Pancreas (tissue), 10 donors: ENCODE measurements around the gene TMC7. TPM values are rescaled to one million over a fixed set of nuclear protein-coding genes. Genes with fewer than 3 reads are reported as not detected.
A peak's percentile ranks its signal among the peaks of the same experiment; 100 is the strongest.

ENCODE experiments used
- ATAC-seq, 4 donors: fragments of 200-7000 bp; cut with Tn5 transposase; one replicate each; pipeline versions ENCODE4 v1.8.0 to v1.9.1; 2020; ENCODE audit warnings: mild to moderate bottlenecking in 4 of 4, moderate library complexity in 4 of 4
- DNase-seq, 6 donors: peaks; one replicate each; pipeline ENCODE4 v3.0.0-alpha.2; 2020
- FAIRE-seq: peaks from 2 replicates; lab custom pipeline; 2012; peaks lifted over from hg19 to GRCh38; lab: Jason Lieb, UNC
- H3K27ac ChIP-seq, 4 donors: fragments of 200-600 bp; sonication (generic); 1 replicate in 3 of 4; 2 replicates in 1 of 4; pipeline versions ENCODE4 v1.5.0 to v1.8.0; 2020
- H3K27me3 ChIP-seq, 4 donors: fragments of 200-600 bp; one replicate each; pipeline ENCODE4 v1.8.0; 2021
- H3K36me3 ChIP-seq, 3 donors: fragments of 200-600 bp; sonication (generic) in 1 of 3; one replicate each; pipeline versions ENCODE4 v1.5.0 to v1.8.0; 2020 to 2021
- H3K4me1 ChIP-seq, 3 donors: fragments of 200-600 bp; one replicate each; pipeline ENCODE4 v1.8.0; 2021
- H3K4me3 ChIP-seq, 4 donors: fragments of 200-600 bp; sonication (generic) in 2 of 4; one replicate each; pipeline versions ENCODE4 v1.5.0 to v1.8.0; 2020 to 2021
- H3K9me3 ChIP-seq, 4 donors: fragments of 200-600 bp; one replicate each; pipeline ENCODE4 v1.8.0; 2021
- WGBS, 2 donors: extraction: QIAGEN DNeasy Blood & Tissue Kit; methylation state at CpG; one replicate each; pipeline ENCODE4 v1.1.7; 2013; 5-methylcytosine and 5-hydroxymethylcytosine counted together
- intact Hi-C, 3 donors: fragments of 100-400 bp; cut with DNase I; formaldehyde crosslinking; loops; one replicate each; pipeline versions ENCODE4 v1.11.1 to v1.14.2; 2022
- polyA plus RNA-seq, 2 donors: library from polyadenylated mRNA; stranded (reverse); fragments of 200-250 nt; gene quantifications; one replicate each; pipeline ENCODE4 v1.2.3, GENCODE V29; 2013
- total RNA-seq, 6 donors: library from RNA; stranded (reverse); fragmentation: NEBNext Ultra II Directional in 4 of 6; extraction: Animal tissue kit (Norgen Biotek cat#: 25700) in 4 of 6; gene quantifications; one replicate each; pipeline versions ENCODE4 v1.2.1 to v1.2.4, GENCODE V29; 2021 to 2023
- TF ChIP-seq, protein P1 (sequence below), 4 donors: fragments of 200-600 bp; sonication (generic) in 3 of 4; IDR thresholded peaks; one replicate each; pipeline versions ENCODE4 v1.5.0 to v1.8.0; 2021; ENCODE audit warnings: antibody characterized with exemption in 4 of 4
- donor health status: healthy with polysubstance abuse.
- donor health status: DM: no; HTN: no; CAD: no; lungs with moderate emphysema.
- donor health status: DM: no; HTN: no; CAD: no.
- donor health status: control.
- donor health status: control.
- donor health status: Bipolar disorder and iron deficiency.
- donor health status: DM: yes; HTN: yes; CAD: no.
- donor health status: DM: no; HTN: no; CAD: no.
- donor health status: DM: no; HTN: no; CAD: no.
- donor health status: DM: yes; HTN: yes; CAD: no.

Gene TMC7
- total and polyA plus RNA-seq, 8 donors = 0.20 to 1.1 (median 0.44) TPM

DNA sequence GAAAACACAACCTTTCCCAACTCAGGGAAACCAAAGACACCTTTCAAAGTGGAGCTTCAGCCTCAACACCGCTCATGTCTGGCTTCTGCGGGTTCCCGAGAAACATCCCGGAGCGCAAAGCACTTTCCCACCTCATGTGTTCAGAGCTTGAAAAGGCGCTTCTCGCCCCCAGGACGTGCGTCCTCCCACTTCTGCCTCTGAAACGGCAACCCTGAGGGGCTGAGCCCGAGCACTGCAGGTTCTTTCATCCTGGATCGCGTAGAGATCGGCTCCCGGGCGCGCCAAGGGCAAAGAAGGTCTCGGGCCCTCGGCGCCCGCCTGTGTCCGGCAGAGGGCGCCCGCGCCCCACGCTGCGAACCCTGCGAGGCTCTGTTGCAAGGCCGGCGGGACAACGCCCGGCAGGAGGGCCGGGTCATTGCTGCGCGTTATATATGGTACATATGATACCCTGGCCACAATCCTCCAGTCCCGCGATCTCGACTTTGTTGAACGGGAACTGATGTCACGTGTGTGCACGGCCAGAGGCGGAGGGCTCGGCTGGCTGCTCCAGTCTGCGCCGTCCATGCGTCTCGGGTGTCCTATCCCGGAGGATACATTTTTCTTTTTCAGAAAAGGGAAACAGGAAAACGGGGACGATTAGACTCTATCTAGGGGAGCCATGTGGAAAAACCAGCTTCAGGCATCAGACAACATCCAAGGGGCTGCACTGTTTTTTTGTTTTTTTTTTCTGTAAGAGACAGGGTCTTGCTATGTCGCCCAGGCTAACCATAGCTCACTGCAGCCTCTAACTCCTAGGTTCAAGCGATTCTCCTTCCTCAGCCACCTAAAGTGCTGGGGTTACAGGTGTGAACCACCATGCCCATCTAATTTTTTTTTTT lies 102.8 kb downstream of the TMC7 start:
- no peaks in the 10 kb centered on the region for H3K36me3 ChIP-seq
- DNase-seq = peak; percentile 68 to 98 (median 86)
- FAIRE-seq = no peak
- intact Hi-C loops = loop anchor here in 2 of 3 donors (5.0 kb wide), 3 partner anchors 96 to 286 kb away; no protein-coding TSS in a partner anchor
- H3K27me3 ChIP-seq = no peaks in the 10 kb centered on the region
- H3K4me1 ChIP-seq = peaks cover 0 to 5% (median 0%) of the 10 kb centered on the region in 3 donors
- H3K4me3 ChIP-seq = peak overlapping the region in 2 of 4 donors; percentile 24 to 44
- WGBS, 2 donors = 9 to 10% methylated on average over 52 of the region's 52 CpGs
- H3K9me3 ChIP-seq = no peaks in the 10 kb centered on the region
- ATAC-seq = peak; percentile 98 to 100 (median 99)
- H3K27ac ChIP-seq = no peak overlapping the region
- TF ChIP-seq, protein P1, sequence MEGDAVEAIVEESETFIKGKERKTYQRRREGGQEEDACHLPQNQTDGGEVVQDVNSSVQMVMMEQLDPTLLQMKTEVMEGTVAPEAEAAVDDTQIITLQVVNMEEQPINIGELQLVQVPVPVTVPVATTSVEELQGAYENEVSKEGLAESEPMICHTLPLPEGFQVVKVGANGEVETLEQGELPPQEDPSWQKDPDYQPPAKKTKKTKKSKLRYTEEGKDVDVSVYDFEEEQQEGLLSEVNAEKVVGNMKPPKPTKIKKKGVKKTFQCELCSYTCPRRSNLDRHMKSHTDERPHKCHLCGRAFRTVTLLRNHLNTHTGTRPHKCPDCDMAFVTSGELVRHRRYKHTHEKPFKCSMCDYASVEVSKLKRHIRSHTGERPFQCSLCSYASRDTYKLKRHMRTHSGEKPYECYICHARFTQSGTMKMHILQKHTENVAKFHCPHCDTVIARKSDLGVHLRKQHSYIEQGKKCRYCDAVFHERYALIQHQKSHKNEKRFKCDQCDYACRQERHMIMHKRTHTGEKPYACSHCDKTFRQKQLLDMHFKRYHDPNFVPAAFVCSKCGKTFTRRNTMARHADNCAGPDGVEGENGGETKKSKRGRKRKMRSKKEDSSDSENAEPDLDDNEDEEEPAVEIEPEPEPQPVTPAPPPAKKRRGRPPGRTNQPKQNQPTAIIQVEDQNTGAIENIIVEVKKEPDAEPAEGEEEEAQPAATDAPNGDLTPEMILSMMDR (IDR thresholded peaks at IDR 0.05) = peak; percentile 96 to 100 (median 98)

DNA sequence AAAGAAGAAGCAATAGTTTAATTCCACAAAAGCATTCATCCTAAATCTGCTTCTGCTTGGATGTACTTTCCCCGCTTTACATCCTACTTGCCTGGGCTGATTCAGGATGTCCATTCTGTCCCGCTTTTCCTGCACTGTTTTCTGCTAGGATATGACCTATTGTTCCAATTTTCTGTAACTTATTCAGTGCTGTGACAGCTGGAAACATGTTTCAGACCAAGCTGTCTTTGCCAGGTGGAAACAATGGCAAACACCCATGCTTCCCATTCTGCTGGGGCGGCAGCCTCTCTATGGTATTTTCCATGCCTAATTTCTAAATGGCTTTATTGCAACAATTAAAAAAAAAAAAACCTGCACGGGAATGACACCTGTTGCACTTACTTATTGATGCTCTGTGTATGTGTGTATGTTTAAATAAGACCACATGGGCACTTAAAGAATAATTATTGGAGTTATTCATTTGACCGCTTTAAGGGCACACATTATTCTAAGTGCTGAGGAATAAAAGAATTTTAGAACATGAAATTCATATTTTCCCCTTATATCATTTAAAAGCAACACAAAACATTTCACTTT lies 104.7 kb downstream of the TMC7 start:
- TF ChIP-seq, protein P1 (IDR thresholded peaks at IDR 0.05) = no peak
- Histone ChIP-seq H3K4me1 (peaks cover 0 to 5% (median 0%) of the 10 kb centered on the region in 3 donors), H3K36me3 (no peaks in the 10 kb centered on the region), H3K4me3 (no peak overlapping the region), H3K27me3 (no peaks in the 10 kb centered on the region), H3K27ac (no peak overlapping the region), H3K9me3 (no peaks in the 10 kb centered on the region)
- FAIRE-seq (no peak), DNase-seq (no peak), ATAC-seq (no peak)
- intact Hi-C loops = loop anchor here in 2 of 3 donors (5.0 kb wide), 3 partner anchors 94 to 284 kb away; no protein-coding TSS in a partner anchor
- 83 to 88% methylated on average over 5 of the region's 5 CpGs for WGBS, 2 donors

DNA sequence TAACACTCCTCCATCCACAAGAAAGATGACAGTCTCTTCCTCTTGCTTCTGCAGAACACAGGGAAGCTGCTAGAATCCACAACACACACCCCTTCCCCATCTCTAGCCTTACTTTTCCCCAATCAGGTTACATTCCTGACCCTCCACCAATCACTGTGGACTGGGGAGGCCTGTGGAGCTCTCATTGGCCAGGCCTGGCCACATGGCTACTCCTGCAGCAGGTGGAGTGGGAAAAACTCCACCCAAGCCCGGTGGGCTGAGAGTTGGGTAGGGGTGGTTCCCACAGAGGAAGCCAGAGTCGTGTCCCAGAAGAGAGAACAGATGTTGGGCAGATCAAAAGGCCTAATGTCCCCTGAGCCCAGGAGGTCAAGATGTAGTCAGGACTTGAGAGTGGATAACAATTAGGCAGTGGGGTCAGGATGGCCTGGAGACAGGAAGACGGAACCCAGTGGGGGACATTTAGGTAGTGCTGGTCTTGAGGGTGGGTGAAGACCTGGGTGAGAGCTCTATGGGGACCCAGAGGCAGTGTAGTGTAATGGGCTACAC lies 105.7 kb downstream of the TMC7 start:
- no peaks in the 10 kb centered on the region for H3K27me3 ChIP-seq
- no peak for ATAC-seq
- no peak for FAIRE-seq
- H3K27ac ChIP-seq = no peak overlapping the region
- WGBS, 2 donors = 88% methylated on average over 3 of the region's 3 CpGs
- H3K36me3 ChIP-seq = no peaks in the 10 kb centered on the region
- intact Hi-C loops = loop anchor here in 2 of 3 donors (5.0 kb wide), 3 partner anchors 93 to 283 kb away; no protein-coding TSS in a partner anchor
- TF ChIP-seq, protein P1 (IDR thresholded peaks at IDR 0.05) = no peak
- no peaks in the 10 kb centered on the region for H3K9me3 ChIP-seq
- no peak for DNase-seq
- no peak overlapping the region for H3K4me3 ChIP-seq
- peaks cover 0 to 9% (median 0%) of the 10 kb centered on the region in 3 donors for H3K4me1 ChIP-seq

DNA sequence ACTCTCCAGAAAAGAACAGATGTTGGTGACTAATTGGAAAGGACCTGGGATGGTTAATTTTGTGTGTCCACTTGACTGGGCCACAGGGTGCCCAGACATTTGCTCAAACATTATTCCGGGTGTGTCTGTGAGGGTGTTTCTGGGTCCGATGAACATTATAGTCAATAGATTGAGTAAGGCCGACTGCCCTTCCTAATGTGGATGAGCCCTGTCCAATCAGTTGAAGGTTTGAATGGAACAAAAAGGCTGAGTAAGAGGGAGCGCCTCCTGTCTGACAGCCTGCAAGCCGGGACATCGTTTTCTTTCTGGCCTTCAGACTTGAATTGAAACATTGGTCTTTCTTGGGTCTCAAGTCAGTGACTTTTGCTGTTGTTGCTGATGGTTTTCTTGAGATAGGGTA lies 107.2 kb downstream of the TMC7 start:
- 88 to 97% methylated on average over 6 of the region's 6 CpGs for WGBS, 2 donors
- intact Hi-C loops = loop anchor here in 2 of 3 donors (10.0 kb wide), 2 partner anchors 414 to 424 kb away; no protein-coding TSS in a partner anchor
- Histone ChIP-seq H3K27me3 (no peaks in the 10 kb centered on the region), H3K9me3 (no peaks in the 10 kb centered on the region), H3K36me3 (no peaks in the 10 kb centered on the region), H3K4me3 (no peak overlapping the region), H3K4me1 (peaks cover 0 to 9% (median 0%) of the 10 kb centered on the region in 3 donors), H3K27ac (no peak overlapping the region)
- TF ChIP-seq, protein P1 (IDR thresholded peaks at IDR 0.05) = no peak
- no peak for FAIRE-seq
- no peak for DNase-seq
- ATAC-seq = no peak
